HepG2 (cell line): Measurements from ENCODE around the gene RRAD. TPM values are rescaled to one million over a fixed set of nuclear protein-coding genes. Genes with fewer than 3 reads are reported as not detected.

ENCODE experiments used
- ATAC-seq: fragments of 200-7000 bp; cut with Tn5 transposase; 3 replicates; pipeline ENCODE4 v1.9.1; 2020; ENCODE audit warnings: mild to moderate bottlenecking, moderate library complexity
- BruUV-seq: library from RNA; stranded (reverse); fragments of 400-500 nt; replicated peaks from 2 replicates; lab custom pipeline; 2021; lab: Mats Ljungman, UMichigan
- CTCF ChIA-PET: fragments of 300-600 bp; formaldehyde crosslinking; extraction: SDS; loops from one replicate; lab custom pipeline; 2021; ENCODE audit warnings: low total read pairs, inconsistent platforms, low intra/inter-chr PET ratio; lab: Yijun Ruan, JAX
- POLR2A ChIA-PET: fragments of 350-600 bp; sonication (Branson Sonifier 250); formaldehyde crosslinking; loops from one replicate; lab custom pipeline; 2020; ENCODE audit warnings: antibody characterized with exemption, inconsistent platforms; lab: Yijun Ruan, JAX
- DNase-seq: peaks from one replicate; pipeline ENCODE4 v3.0.0-alpha.2; 2015; ENCODE audit warnings: low spot score
- FAIRE-seq: peaks from 3 replicates; lab custom pipeline; 2011; peaks lifted over from hg19 to GRCh38; lab: Jason Lieb, UNC
- H2AFZ ChIP-seq: one replicate; pipeline ENCODE4 v1.6.1; 2011; ENCODE audit warnings: low read length, inconsistent platforms
- H3K27ac ChIP-seq: fragments of 300-600 bp; 3 replicates; pipeline ENCODE4 v1.8.0; 2011; ENCODE audit warnings: mixed run types, mild to moderate bottlenecking, mixed read lengths, low read length, inconsistent platforms; ENCODE audit not compliant: insufficient read depth; ENCODE audit errors: extremely low read length
- H3K27me3 ChIP-seq, 2 experiments: fragments of 200-600 bp in 1 of 2; 2 replicates in 1 of 2; 3 replicates in 1 of 2; pipeline versions ENCODE4 v1.6.0 to v1.8.0; 2011; ENCODE audit warnings: low read length in 2 of 2, mild to moderate bottlenecking in 2 of 2, moderate library complexity in 2 of 2, inconsistent platforms in 1 of 2; ENCODE audit not compliant: insufficient read depth in 2 of 2, control insufficient read depth in 1 of 2
- H3K36me3 ChIP-seq, 2 experiments: fragments of 200-600 bp in 1 of 2; replicated peaks in 1 of 2; 2 replicates in 1 of 2; 3 replicates in 1 of 2; pipeline versions ENCODE4 v1.5.1 to v1.8.0; 2011; ENCODE audit warnings: low read length in 2 of 2, inconsistent platforms in 1 of 2; ENCODE audit not compliant: insufficient read depth in 2 of 2, control insufficient read depth in 1 of 2
- H3K4me1 ChIP-seq: 2 replicates; pipeline ENCODE4 v1.5.1; 2012; ENCODE audit warnings: low read length, inconsistent platforms; ENCODE audit not compliant: insufficient read depth
- H3K4me2 ChIP-seq: 2 replicates; pipeline ENCODE4 v1.6.0; 2011; ENCODE audit warnings: low read depth, low read length, inconsistent platforms
- H3K4me3 ChIP-seq, 3 experiments: fragments of 200-600 bp in 1 of 3; sonication (generic), shearing (Covaris generic) in 1 of 3; replicated peaks in 1 of 3; 2 replicates each; pipeline ENCODE4 v1.5.1; 2011 to 2016; ENCODE audit warnings: low read length in 3 of 3, inconsistent platforms in 2 of 3, low read depth in 2 of 3, mild to moderate bottlenecking in 2 of 3, control low read depth in 1 of 3, mixed read lengths in 1 of 3; ENCODE audit not compliant: insufficient read depth in 1 of 3
- H3K79me2 ChIP-seq: one replicate; pipeline ENCODE4 v1.6.1; 2011; ENCODE audit warnings: low read length, inconsistent platforms; ENCODE audit not compliant: insufficient read depth
- H3K9ac ChIP-seq: 2 replicates; pipeline ENCODE4 v1.6.0; 2011; ENCODE audit warnings: mild to moderate bottlenecking, low read depth, low read length, inconsistent platforms; ENCODE audit not compliant: insufficient read depth
- H3K9me3 ChIP-seq: 2 replicates; pipeline ENCODE4 v1.5.1; 2012; ENCODE audit warnings: mild to moderate bottlenecking, low read length
- H4K20me1 ChIP-seq: 2 replicates; pipeline ENCODE4 v1.6.0; 2011; ENCODE audit warnings: inconsistent platforms, mild to moderate bottlenecking, low read length, moderate library complexity; ENCODE audit not compliant: insufficient read depth
- FOXA3 ChIP-seq: IDR thresholded peaks from 2 replicates; pipeline ENCODE4 v1.6.1; 2016; ENCODE audit warnings: missing genetic modification reagents, missing compliant biosample characterization
- MTF2 ChIP-seq: sonication (generic); formaldehyde crosslinking; IDR thresholded peaks from 2 replicates; pipeline ENCODE4 v1.5.0; 2020; ENCODE audit warnings: missing genetic modification reagents, borderline replicate concordance
- ZBTB42 ChIP-seq: sonication (generic); formaldehyde crosslinking; IDR thresholded peaks from 2 replicates; pipeline ENCODE4 v1.5.0; 2020; ENCODE audit warnings: mild to moderate bottlenecking, missing genetic modification reagents
- ZFP62 ChIP-seq: sonication (generic); formaldehyde crosslinking; IDR thresholded peaks from 2 replicates; pipeline ENCODE4 v1.4.0; 2020; ENCODE audit warnings: missing genetic modification reagents
- ZNF264 ChIP-seq: sonication (generic); formaldehyde crosslinking; IDR thresholded peaks from 2 replicates; pipeline ENCODE4 v1.4.0; 2020; ENCODE audit warnings: missing genetic modification reagents
- ZNF496 ChIP-seq: sonication (generic); formaldehyde crosslinking; IDR thresholded peaks from 2 replicates; pipeline ENCODE4 v1.8.1; 2023; ENCODE audit warnings: mild to moderate bottlenecking, moderate library complexity, missing genetic modification reagents; ENCODE audit not compliant: insufficient replicate concordance
- ZNF547 ChIP-seq: sonication (generic); formaldehyde crosslinking; IDR thresholded peaks from 2 replicates; pipeline ENCODE4 v1.5.1; 2020; ENCODE audit warnings: mild to moderate bottlenecking, missing genetic modification reagents
- ZNF598 ChIP-seq: sonication (generic); formaldehyde crosslinking; IDR thresholded peaks from 2 replicates; pipeline ENCODE4 v1.5.1; 2020; ENCODE audit warnings: mild to moderate bottlenecking, missing genetic modification reagents, borderline replicate concordance
- ZNF607 ChIP-seq: sonication (generic); formaldehyde crosslinking; IDR thresholded peaks from 2 replicates; pipeline ENCODE4 v1.5.1; 2020; ENCODE audit warnings: missing genetic modification reagents, mild to moderate bottlenecking, borderline replicate concordance
- ZNF782 ChIP-seq: sonication (generic); formaldehyde crosslinking; IDR thresholded peaks from 2 replicates; pipeline ENCODE4 v1.4.0; 2020; ENCODE audit warnings: missing genetic modification reagents, mild to moderate bottlenecking, borderline replicate concordance
- WGBS: methylation state at CpG from one replicate; pipeline ENCODE4 v1.1.6; 2017; ENCODE audit warnings: low lambda C conversion rate; 5-methylcytosine and 5-hydroxymethylcytosine counted together
- in situ Hi-C: cut with HindIII; loops from 2 replicates; pipeline ENCODE4 v1.10.0; 2017; ENCODE audit warnings: low pct_unique_long_range_greater_than_20kb; ENCODE audit not compliant: extremely low pct_ligation_motif_present
- intact Hi-C: fragments of 100-400 bp; cut with micrococcal nuclease; formaldehyde crosslinking; loops from one replicate; pipeline ENCODE4 v1.10.0; 2022; ENCODE audit not compliant: unreplicated experiment
- polyA plus RNA-seq, 8 experiments: library from polyadenylated mRNA; depleted of rRNA in 3 of 8; stranded (reverse) in 7 of 8; unstranded in 1 of 8; fragments of >200 nt; fragmentation: Illumina TruSeq in 4 of 8; extraction: Trizol in 4 of 8; gene quantifications; 2 replicates each; pipeline versions ENCODE4 v1.2.1 to v1.2.3, GENCODE V29; 2011 to 2016; ENCODE audit warnings: low read depth in 4 of 8, missing spikeins in 1 of 8, mixed read lengths in 1 of 8; ENCODE audit not compliant: insufficient read depth in 1 of 8
- total RNA-seq, 5 experiments: library from RNA; depleted of rRNA; stranded (reverse); fragments of >200 nt; fragmentation: Illumina TruSeq; extraction: Trizol; gene quantifications; 2 replicates each; pipeline ENCODE4 v1.2.3, GENCODE V29; 2016; ENCODE audit warnings: low read depth in 1 of 5
- TF ChIP-seq, protein P1 (sequence below): sonication (generic); formaldehyde crosslinking; IDR thresholded peaks from 2 replicates; pipeline ENCODE4 v1.4.0; 2020; ENCODE audit warnings: mild to moderate bottlenecking, missing genetic modification reagents
- TF ChIP-seq, protein P2 (sequence below): sonication (generic); formaldehyde crosslinking; IDR thresholded peaks from 2 replicates; pipeline ENCODE4 v1.5.1; 2020; ENCODE audit warnings: mild to moderate bottlenecking, missing genetic modification reagents, moderate library complexity
- TF ChIP-seq, protein P3 (sequence below): sonication (generic); formaldehyde crosslinking; IDR thresholded peaks from 2 replicates; pipeline ENCODE4 v1.4.0; 2020; ENCODE audit warnings: mild to moderate bottlenecking, missing genetic modification reagents
- TF ChIP-seq, protein P4 (sequence below): sonication (generic); formaldehyde crosslinking; IDR thresholded peaks from 2 replicates; pipeline ENCODE4 v1.5.0; 2020; ENCODE audit warnings: mild to moderate bottlenecking, missing genetic modification reagents

The RRAD gene
- total and polyA plus RNA-seq, 2 of the 13 experiments (the other 11 are each of a cell fraction or from before 2014, with no cell fraction given): 0.80 to 1.1 TPM

DNA sequence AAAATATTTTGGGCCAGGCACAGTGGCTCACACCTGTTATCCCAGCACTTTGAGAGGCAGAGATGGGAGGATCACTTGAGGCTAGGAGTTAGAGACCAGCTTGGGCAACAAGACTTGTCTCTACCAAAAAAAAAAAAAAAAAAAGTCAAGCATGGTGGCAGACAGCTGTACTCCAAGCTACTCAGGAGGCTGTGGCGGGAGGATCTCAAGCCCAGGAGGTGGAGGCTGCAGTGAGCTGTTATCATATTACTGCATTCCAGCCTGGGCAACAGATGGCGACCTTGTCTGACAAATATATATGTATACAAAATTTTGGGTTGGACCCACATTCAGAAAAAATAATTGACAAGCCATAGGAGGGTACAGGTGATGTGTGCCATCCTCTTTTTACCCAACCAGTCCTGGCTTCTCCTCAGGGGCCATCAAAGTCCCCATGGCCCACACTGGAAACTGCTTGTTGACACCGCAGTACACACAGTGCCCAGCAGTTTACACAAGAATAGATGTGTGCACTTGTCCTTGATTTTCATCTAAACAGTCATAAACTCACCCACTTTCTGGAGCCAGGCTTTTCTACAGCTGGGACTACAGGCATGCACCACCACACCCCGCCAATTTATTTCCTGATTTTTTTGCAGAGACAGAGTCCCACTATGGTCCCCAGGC lies 11.7 kb upstream of the RRAD start:
- Histone ChIP-seq H3K4me2 (peak overlapping the region; percentile 89), H3K27me3 (no peaks in the 10 kb centered on the region; a peak in 1 of 5 replicates), H3K9me3 (no peaks in the 10 kb centered on the region), H3K4me3 (peak overlapping the region in 1 of 3 experiments; percentile 89; a peak in 1 of 6 replicates), H4K20me1 (no peaks in the 10 kb centered on the region; the same call in 1 of the 2 replicates), H2AFZ (no peak overlapping the region), H3K36me3 (peaks cover 29 to 45% of the 10 kb centered on the region in 2 experiments), H3K9ac (no peak overlapping the region), H3K27ac (no peak overlapping the region), H3K4me1 (peaks cover 48% of the 10 kb centered on the region), H3K79me2 (peaks cover 33% of the 10 kb centered on the region)
- FAIRE-seq (peak; percentile 63), DNase-seq (no peak), ATAC-seq (no peak)
- POLR2A ChIA-PET: interaction anchor here (0.6 to 2.2 kb wide), 7 partner anchors 18 to 385 kb away, joined by 3 to 9 read pairs (median 6); partner anchors contain the start of genes CDH16, CKLF and PDP2
- intact Hi-C loops: loop anchor here (1.0 kb wide), 1 partner anchor 10 kb away; no protein-coding TSS in a partner anchor
- in situ Hi-C loops: loop anchor here (5.0 kb wide), 1 partner anchor 35 kb away; no protein-coding TSS in a partner anchor
- CTCF ChIA-PET: no interaction called here
- no TSS peak for BruUV-seq
- WGBS: 98% methylated on average over 4 of the region's 4 CpGs
- TF ChIP-seq ZNF782 (no peak), ZNF264 (no peak), ZNF607 (no peak), ZBTB42 (CRISPR knock-in tag) (no peak), ZNF496 (CRISPR knock-in tag) (no peak), ZFP62 (CRISPR knock-in tag) (no peak), ZNF547 (CRISPR knock-in tag) (0 out of 2 replicates have a peak, but pooled peaks have one; percentile 34), ZNF598 (no peak), MTF2 (CRISPR knock-in tag) (no peak), FOXA3 (CRISPR knock-in tag) (peak; percentile 72; the same call in 1 of the 2 replicates)
- TF ChIP-seq, protein P1, sequence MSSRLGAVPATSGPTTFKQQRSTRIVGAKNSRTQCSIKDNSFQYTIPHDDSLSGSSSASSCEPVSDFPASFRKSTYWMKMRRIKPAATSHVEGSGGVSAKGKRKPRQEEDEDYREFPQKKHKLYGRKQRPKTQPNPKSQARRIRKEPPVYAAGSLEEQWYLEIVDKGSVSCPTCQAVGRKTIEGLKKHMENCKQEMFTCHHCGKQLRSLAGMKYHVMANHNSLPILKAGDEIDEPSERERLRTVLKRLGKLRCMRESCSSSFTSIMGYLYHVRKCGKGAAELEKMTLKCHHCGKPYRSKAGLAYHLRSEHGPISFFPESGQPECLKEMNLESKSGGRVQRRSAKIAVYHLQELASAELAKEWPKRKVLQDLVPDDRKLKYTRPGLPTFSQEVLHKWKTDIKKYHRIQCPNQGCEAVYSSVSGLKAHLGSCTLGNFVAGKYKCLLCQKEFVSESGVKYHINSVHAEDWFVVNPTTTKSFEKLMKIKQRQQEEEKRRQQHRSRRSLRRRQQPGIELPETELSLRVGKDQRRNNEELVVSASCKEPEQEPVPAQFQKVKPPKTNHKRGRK (CRISPR knock-in tag): no peak
- TF ChIP-seq, protein P2, sequence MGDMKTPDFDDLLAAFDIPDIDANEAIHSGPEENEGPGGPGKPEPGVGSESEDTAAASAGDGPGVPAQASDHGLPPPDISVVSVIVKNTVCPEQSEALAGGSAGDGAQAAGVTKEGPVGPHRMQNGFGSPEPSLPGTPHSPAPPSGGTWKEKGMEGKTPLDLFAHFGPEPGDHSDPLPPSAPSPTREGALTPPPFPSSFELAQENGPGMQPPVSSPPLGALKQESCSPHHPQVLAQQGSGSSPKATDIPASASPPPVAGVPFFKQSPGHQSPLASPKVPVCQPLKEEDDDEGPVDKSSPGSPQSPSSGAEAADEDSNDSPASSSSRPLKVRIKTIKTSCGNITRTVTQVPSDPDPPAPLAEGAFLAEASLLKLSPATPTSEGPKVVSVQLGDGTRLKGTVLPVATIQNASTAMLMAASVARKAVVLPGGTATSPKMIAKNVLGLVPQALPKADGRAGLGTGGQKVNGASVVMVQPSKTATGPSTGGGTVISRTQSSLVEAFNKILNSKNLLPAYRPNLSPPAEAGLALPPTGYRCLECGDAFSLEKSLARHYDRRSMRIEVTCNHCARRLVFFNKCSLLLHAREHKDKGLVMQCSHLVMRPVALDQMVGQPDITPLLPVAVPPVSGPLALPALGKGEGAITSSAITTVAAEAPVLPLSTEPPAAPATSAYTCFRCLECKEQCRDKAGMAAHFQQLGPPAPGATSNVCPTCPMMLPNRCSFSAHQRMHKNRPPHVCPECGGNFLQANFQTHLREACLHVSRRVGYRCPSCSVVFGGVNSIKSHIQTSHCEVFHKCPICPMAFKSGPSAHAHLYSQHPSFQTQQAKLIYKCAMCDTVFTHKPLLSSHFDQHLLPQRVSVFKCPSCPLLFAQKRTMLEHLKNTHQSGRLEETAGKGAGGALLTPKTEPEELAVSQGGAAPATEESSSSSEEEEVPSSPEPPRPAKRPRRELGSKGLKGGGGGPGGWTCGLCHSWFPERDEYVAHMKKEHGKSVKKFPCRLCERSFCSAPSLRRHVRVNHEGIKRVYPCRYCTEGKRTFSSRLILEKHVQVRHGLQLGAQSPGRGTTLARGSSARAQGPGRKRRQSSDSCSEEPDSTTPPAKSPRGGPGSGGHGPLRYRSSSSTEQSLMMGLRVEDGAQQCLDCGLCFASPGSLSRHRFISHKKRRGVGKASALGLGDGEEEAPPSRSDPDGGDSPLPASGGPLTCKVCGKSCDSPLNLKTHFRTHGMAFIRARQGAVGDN (CRISPR knock-in tag): no peak
- TF ChIP-seq, protein P3, sequence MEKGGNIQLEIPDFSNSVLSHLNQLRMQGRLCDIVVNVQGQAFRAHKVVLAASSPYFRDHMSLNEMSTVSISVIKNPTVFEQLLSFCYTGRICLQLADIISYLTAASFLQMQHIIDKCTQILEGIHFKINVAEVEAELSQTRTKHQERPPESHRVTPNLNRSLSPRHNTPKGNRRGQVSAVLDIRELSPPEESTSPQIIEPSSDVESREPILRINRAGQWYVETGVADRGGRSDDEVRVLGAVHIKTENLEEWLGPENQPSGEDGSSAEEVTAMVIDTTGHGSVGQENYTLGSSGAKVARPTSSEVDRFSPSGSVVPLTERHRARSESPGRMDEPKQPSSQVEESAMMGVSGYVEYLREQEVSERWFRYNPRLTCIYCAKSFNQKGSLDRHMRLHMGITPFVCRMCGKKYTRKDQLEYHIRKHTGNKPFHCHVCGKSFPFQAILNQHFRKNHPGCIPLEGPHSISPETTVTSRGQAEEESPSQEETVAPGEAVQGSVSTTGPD (CRISPR knock-in tag): no peak
- TF ChIP-seq, protein P4, sequence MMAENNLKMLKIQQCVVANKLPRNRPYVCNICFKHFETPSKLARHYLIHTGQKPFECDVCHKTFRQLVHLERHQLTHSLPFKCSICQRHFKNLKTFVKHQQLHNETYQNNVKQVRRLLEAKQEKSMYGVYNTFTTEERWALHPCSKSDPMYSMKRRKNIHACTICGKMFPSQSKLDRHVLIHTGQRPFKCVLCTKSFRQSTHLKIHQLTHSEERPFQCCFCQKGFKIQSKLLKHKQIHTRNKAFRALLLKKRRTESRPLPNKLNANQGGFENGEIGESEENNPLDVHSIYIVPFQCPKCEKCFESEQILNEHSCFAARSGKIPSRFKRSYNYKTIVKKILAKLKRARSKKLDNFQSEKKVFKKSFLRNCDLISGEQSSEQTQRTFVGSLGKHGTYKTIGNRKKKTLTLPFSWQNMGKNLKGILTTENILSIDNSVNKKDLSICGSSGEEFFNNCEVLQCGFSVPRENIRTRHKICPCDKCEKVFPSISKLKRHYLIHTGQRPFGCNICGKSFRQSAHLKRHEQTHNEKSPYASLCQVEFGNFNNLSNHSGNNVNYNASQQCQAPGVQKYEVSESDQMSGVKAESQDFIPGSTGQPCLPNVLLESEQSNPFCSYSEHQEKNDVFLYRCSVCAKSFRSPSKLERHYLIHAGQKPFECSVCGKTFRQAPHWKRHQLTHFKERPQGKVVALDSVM (CRISPR knock-in tag): peak; percentile 98
